Type B pancreatic cell (in vitro differentiated cells): Measurements from ENCODE around the gene RBMS3. TPM values are rescaled to one million over a fixed set of nuclear protein-coding genes. Genes with fewer than 3 reads are reported as not detected.

Experiments used
- DNase-seq: peaks from one replicate; pipeline ENCODE4 v3.0.0; 2021; ENCODE audit warnings: mixed read lengths; ENCODE audit not compliant: unreplicated experiment; ENCODE audit errors: extremely low spot score
- H3K27ac Mint-ChIP-seq: 2 replicates; pipeline ENCODE4 v1.8.0; 2021; ENCODE audit warnings: mild to moderate bottlenecking, mixed read lengths
- H3K27me3 Mint-ChIP-seq: 2 replicates; pipeline ENCODE4 v1.8.0; 2021; ENCODE audit warnings: mixed read lengths
- H3K36me3 Mint-ChIP-seq: 2 replicates; pipeline ENCODE4 v1.8.0; 2021; ENCODE audit warnings: mixed read lengths
- H3K4me1 Mint-ChIP-seq: one replicate; pipeline ENCODE4 v1.8.0; 2021; ENCODE audit warnings: mixed read lengths; ENCODE audit not compliant: unreplicated experiment
- H3K4me3 Mint-ChIP-seq: 2 replicates; pipeline ENCODE4 v1.8.0; 2021; ENCODE audit warnings: mild to moderate bottlenecking, mixed read lengths
- H3K9me3 Mint-ChIP-seq: 2 replicates; pipeline ENCODE4 v1.8.0; 2021; ENCODE audit warnings: mixed read lengths
- total RNA-seq: library from RNA; stranded (reverse); gene quantifications from 2 replicates; pipeline ENCODE4 v1.2.1, GENCODE V29; 2021; ENCODE audit warnings: low replicate concordance
- TF ChIP-seq, protein P1 (sequence below): fragments of 200-600 bp; sonication (generic); conservative IDR thresholded peaks from 2 replicates; pipeline ENCODE4 v1.5.0; 2021; ENCODE audit warnings: antibody characterized with exemption, mild to moderate bottlenecking

RBMS3 gene
- total RNA-seq, 1 donor from 2014 or later, result 36.6 TPM

DNA sequence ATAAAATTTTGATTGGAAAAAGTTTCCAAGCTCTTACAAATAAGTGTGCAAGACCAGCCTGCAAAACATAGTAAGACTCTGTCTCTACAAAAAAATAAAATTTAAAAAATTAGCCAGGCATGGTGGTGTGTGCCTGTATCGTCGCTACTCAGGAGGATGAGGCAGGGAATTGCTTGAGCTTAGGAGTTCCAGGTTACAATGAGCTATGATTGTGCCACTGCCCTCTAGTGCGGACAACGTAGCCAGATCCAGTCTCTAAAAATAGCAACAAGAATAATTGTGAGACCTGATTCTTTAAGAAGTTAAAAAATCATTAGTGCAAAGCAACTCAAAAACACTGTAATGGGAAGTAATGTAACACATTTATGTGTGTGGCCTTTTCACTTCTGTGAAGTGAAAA is 251.6 kb downstream of the RBMS3 start:
- H3K9me3 Mint-ChIP-seq, result no peaks in the 10 kb centered on the region
- TF ChIP-seq, protein P1, sequence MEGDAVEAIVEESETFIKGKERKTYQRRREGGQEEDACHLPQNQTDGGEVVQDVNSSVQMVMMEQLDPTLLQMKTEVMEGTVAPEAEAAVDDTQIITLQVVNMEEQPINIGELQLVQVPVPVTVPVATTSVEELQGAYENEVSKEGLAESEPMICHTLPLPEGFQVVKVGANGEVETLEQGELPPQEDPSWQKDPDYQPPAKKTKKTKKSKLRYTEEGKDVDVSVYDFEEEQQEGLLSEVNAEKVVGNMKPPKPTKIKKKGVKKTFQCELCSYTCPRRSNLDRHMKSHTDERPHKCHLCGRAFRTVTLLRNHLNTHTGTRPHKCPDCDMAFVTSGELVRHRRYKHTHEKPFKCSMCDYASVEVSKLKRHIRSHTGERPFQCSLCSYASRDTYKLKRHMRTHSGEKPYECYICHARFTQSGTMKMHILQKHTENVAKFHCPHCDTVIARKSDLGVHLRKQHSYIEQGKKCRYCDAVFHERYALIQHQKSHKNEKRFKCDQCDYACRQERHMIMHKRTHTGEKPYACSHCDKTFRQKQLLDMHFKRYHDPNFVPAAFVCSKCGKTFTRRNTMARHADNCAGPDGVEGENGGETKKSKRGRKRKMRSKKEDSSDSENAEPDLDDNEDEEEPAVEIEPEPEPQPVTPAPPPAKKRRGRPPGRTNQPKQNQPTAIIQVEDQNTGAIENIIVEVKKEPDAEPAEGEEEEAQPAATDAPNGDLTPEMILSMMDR, result no peak

DNA sequence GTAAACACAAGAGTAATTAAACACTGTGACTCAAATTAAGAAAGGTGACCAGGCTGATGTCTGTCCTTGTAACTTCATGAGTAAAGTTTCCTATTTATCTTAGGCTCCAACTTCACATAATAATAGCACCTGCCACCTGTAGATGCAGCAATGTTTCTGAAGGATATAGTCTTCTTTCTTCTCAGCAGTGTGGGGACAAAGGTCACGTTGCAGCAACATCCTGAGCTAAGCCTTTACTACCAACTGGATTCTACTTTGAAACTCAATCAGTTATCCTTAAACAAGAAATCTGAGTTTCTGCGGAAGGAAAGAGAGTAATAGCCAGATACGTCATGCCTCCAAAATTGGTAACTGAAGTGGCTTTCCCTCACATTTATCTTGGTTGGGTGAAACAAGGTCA is 253.1 kb downstream of the RBMS3 start:
- Mint-ChIP-seq H3K4me1 (peaks cover 11% of the 10 kb centered on the region), H3K36me3 (no peaks in the 10 kb centered on the region), H3K4me3 (no peak overlapping the region), H3K9me3 (no peaks in the 10 kb centered on the region), H3K27me3 (no peaks in the 10 kb centered on the region), H3K27ac (no peak overlapping the region)
- DNase-seq, result no peak
- TF ChIP-seq, protein P1, result no peak

More for the DNA sequence above, 251.6 kb downstream of the RBMS3 start:
- peaks cover 11% of the 10 kb centered on the region for H3K4me1 Mint-ChIP-seq
- no peak overlapping the region for H3K27ac Mint-ChIP-seq
- no peaks in the 10 kb centered on the region for H3K27me3 Mint-ChIP-seq
- no peaks in the 10 kb centered on the region for H3K36me3 Mint-ChIP-seq
- no peak overlapping the region for H3K4me3 Mint-ChIP-seq
- no peak for DNase-seq

DNA sequence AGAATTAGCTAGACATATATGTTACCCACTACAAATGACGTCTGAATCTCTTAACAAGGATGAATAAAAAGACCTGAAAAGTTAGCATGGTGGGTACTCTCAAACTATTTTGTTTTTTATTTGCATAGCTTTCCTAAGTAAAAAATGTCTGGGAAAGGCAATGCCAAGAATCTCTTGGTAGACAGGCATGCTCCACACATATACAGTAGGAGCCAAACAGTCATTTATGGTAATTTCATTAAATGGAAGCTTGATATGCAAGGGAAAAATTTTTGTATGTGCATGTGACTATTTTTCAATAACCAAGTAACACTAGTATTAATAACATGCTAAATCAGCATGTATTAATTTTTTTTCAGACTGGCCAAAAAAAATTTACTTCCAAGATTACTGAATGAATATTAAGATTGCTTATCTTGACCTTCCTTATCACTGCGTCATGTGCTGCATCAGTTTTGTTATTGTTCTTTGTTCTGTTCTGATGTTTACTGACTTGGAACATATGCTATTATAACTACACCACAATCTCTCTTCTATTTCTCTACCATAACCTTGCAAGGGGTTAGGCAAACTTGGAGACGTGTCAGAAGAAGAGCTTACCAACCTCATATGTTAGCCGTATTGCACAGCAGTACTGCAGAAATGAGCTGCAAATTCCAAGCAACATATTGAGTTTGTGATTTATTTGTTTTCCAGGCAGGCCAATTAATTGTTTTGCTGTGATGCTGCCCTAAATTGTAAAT is 255.3 kb downstream of the RBMS3 start:
- H3K9me3 Mint-ChIP-seq, result no peaks in the 10 kb centered on the region
- H3K27ac Mint-ChIP-seq, result no peak overlapping the region
- peaks cover 11% of the 10 kb centered on the region for H3K4me1 Mint-ChIP-seq
- TF ChIP-seq, protein P1, result no peak
- H3K36me3 Mint-ChIP-seq, result no peaks in the 10 kb centered on the region
- DNase-seq, result no peak
- no peaks in the 10 kb centered on the region for H3K27me3 Mint-ChIP-seq
- no peak overlapping the region for H3K4me3 Mint-ChIP-seq

DNA sequence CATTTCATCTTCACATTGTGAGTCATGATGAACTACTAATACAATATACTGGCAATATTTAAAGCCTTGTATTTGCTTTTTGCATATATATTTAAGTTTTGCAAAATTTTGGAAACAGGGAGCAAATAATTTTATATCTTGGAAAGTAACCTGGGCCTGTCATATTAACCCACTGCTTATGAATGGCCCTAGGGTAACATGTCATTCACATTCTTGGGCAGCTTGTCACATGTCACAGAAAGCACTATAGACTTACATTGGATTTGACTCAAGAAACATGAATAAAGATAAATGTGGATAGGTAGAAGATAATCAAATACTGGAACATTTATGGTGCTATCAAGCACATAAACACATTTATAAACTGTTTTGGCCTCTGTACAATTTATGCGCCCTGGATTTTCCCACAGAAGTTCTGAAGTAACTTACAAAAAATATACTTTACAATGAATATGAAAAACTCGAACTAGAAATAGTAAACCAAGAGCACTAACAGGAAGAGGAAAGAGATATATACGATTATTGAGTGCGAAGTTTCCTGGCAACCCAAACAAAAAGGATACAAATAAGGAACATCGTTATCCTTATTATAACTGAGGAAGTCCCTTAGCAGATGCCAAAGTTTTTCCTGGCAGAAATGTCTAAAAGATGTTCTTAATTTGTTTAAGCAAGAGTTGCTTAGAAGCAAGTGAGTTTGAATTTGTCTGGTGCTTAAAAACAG is 257.2 kb downstream of the RBMS3 start:
- Mint-ChIP-seq H3K4me3 (no peak overlapping the region), H3K27me3 (no peaks in the 10 kb centered on the region), H3K36me3 (no peaks in the 10 kb centered on the region), H3K27ac (no peak overlapping the region), H3K9me3 (no peaks in the 10 kb centered on the region), H3K4me1 (peaks cover 11% of the 10 kb centered on the region)
- no peak for DNase-seq
- TF ChIP-seq, protein P1, result no peak

DNA sequence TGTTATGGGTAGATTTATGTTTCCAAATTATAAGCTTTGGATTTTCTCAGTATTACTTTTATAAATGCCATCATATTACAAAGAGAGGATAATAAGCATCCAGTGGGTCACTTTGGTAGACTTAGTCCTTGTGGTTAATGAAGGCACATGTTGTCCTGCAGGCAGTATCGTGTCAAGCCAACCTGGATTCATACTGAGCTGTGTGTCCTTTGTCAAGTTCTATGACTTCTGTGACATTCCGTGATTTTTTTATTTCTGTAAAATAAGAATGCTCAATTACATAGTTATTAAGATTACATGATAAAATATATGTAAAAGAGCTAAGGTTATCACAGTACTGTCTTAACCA is 257.7 kb downstream of the RBMS3 start:
- H3K4me3 Mint-ChIP-seq, result no peak overlapping the region

More for the DNA sequence above, 257.7 kb downstream of the RBMS3 start:
- peaks cover 11% of the 10 kb centered on the region for H3K4me1 Mint-ChIP-seq
- no peak for DNase-seq
- no peak overlapping the region for H3K27ac Mint-ChIP-seq
- TF ChIP-seq, protein P1, result no peak
- H3K9me3 Mint-ChIP-seq, result no peaks in the 10 kb centered on the region
- H3K36me3 Mint-ChIP-seq, result no peaks in the 10 kb centered on the region
- no peaks in the 10 kb centered on the region for H3K27me3 Mint-ChIP-seq
